Measurements from ENCODE around the gene CDCA8.

The CDCA8 gene

GRCh38 chr1:37692078-37692833 lies at the start of gene CDCA8:
Gene CDCA8 (plus strand): TSS chr1:37692516. CDS start chr1:37692691, 175 bp downstream.
- DNase-seq (ENCODE audit: low read depth in 1 of 2, low spot score in 1 of 2) = peak; percentile 96 to 98
- no peak for TF ChIP-seq JUND (IDR thresholded peaks at IDR 0.05; ENCODE audit: low read depth)
- in situ Hi-C loops (cut with HindIII; ENCODE audit: low pct_unique_long_range_greater_than_20kb, low sequenced_read_pairs) = no loop called here

- in situ Hi-C loops (cut with HindIII; ENCODE audit: low pct_unique_long_range_greater_than_20kb, low sequenced_read_pairs) = no loop called here
- DNase-seq (ENCODE audit: low read depth in 1 of 2, low spot score in 1 of 2) = peak in 1 of 2 experiments; percentile 20
- no peak for TF ChIP-seq JUND (IDR thresholded peaks at IDR 0.05; ENCODE audit: low read depth)
These were observed 45.0 kb upstream of the CDCA8 start for GRCh38 chr1:37647281-37647680.

GRCh38 chr1:37650173-37650572 lies 42.1 kb upstream of the CDCA8 start:
- no peak for DNase-seq (ENCODE audit: low read depth in 1 of 2, low spot score in 1 of 2)
- in situ Hi-C loops (cut with HindIII; ENCODE audit: low pct_unique_long_range_greater_than_20kb, low sequenced_read_pairs) = no loop called here
- no peak for TF ChIP-seq JUND (IDR thresholded peaks at IDR 0.05; ENCODE audit: low read depth)

- TF ChIP-seq JUND (IDR thresholded peaks at IDR 0.05; ENCODE audit: low read depth) = no peak
- DNase-seq (ENCODE audit: low read depth in 1 of 2, low spot score in 1 of 2) = no peak
- in situ Hi-C loops (cut with HindIII; ENCODE audit: low pct_unique_long_range_greater_than_20kb, low sequenced_read_pairs) = no loop called here
These were observed 41.6 kb upstream of the CDCA8 start for GRCh38 chr1:37650721-37651120.

GRCh38 chr1:37651803-37652202 lies 40.5 kb upstream of the CDCA8 start:
- in situ Hi-C loops (cut with HindIII; ENCODE audit: low pct_unique_long_range_greater_than_20kb, low sequenced_read_pairs) = no loop called here

GRCh38 chr1:37652976-37653375 lies 39.3 kb upstream of the CDCA8 start:
- no peak for DNase-seq (ENCODE audit: low read depth in 1 of 2, low spot score in 1 of 2)
- in situ Hi-C loops (cut with HindIII; ENCODE audit: low pct_unique_long_range_greater_than_20kb, low sequenced_read_pairs) = no loop called here
- TF ChIP-seq JUND (IDR thresholded peaks at IDR 0.05; ENCODE audit: low read depth) = no peak

More at GRCh38 chr1:37651803-37652202, 40.5 kb upstream of the CDCA8 start:
- DNase-seq (ENCODE audit: low read depth in 1 of 2, low spot score in 1 of 2) = no peak
- TF ChIP-seq JUND (IDR thresholded peaks at IDR 0.05; ENCODE audit: low read depth) = no peak

GRCh38 chr1:37653906-37654305 lies 38.4 kb upstream of the CDCA8 start:
- no peak for TF ChIP-seq JUND (IDR thresholded peaks at IDR 0.05; ENCODE audit: low read depth)
- in situ Hi-C loops (cut with HindIII; ENCODE audit: low pct_unique_long_range_greater_than_20kb, low sequenced_read_pairs) = no loop called here
- peak in 1 of 2 experiments; percentile 9 for DNase-seq (ENCODE audit: low read depth in 1 of 2, low spot score in 1 of 2)

GRCh38 chr1:37655274-37655673 lies 37.0 kb upstream of the CDCA8 start:
- TF ChIP-seq JUND (IDR thresholded peaks at IDR 0.05; ENCODE audit: low read depth) = no peak
- peak in 1 of 2 experiments; percentile 16 for DNase-seq (ENCODE audit: low read depth in 1 of 2, low spot score in 1 of 2)
- in situ Hi-C loops (cut with HindIII; ENCODE audit: low pct_unique_long_range_greater_than_20kb, low sequenced_read_pairs) = no loop called here

GRCh38 chr1:37656026-37656425 lies 36.3 kb upstream of the CDCA8 start:
- in situ Hi-C loops (cut with HindIII; ENCODE audit: low pct_unique_long_range_greater_than_20kb, low sequenced_read_pairs) = no loop called here
- no peak for TF ChIP-seq JUND (IDR thresholded peaks at IDR 0.05; ENCODE audit: low read depth)
- no peak for DNase-seq (ENCODE audit: low read depth in 1 of 2, low spot score in 1 of 2)

- DNase-seq (ENCODE audit: low read depth in 1 of 2, low spot score in 1 of 2) = no peak
- in situ Hi-C loops (cut with HindIII; ENCODE audit: low pct_unique_long_range_greater_than_20kb, low sequenced_read_pairs) = no loop called here
- no peak for TF ChIP-seq JUND (IDR thresholded peaks at IDR 0.05; ENCODE audit: low read depth)
These were observed 35.4 kb upstream of the CDCA8 start for GRCh38 chr1:37656881-37657280.

- in situ Hi-C loops (cut with HindIII; ENCODE audit: low pct_unique_long_range_greater_than_20kb, low sequenced_read_pairs) = no loop called here
- TF ChIP-seq JUND (IDR thresholded peaks at IDR 0.05; ENCODE audit: low read depth) = no peak
These were observed 34.5 kb upstream of the CDCA8 start for GRCh38 chr1:37657620-37658412.

GRCh38 chr1:37658486-37658885 lies 33.8 kb upstream of the CDCA8 start:
- in situ Hi-C loops (cut with HindIII; ENCODE audit: low pct_unique_long_range_greater_than_20kb, low sequenced_read_pairs) = no loop called here
- no peak for TF ChIP-seq JUND (IDR thresholded peaks at IDR 0.05; ENCODE audit: low read depth)

More at GRCh38 chr1:37657620-37658412, 34.5 kb upstream of the CDCA8 start:
- no peak for DNase-seq (ENCODE audit: low read depth in 1 of 2, low spot score in 1 of 2)

GRCh38 chr1:37660664-37661063 lies 31.7 kb upstream of the CDCA8 start:
- no peak for DNase-seq (ENCODE audit: low read depth in 1 of 2, low spot score in 1 of 2)
- in situ Hi-C loops (cut with HindIII; ENCODE audit: low pct_unique_long_range_greater_than_20kb, low sequenced_read_pairs) = no loop called here
- no peak for TF ChIP-seq JUND (IDR thresholded peaks at IDR 0.05; ENCODE audit: low read depth)

More at GRCh38 chr1:37658486-37658885, 33.8 kb upstream of the CDCA8 start:
- DNase-seq (ENCODE audit: low read depth in 1 of 2, low spot score in 1 of 2) = no peak
